Nucleus accumbens (tissue), 56 donors: ENCODE results near the gene PALM3.

Experiments used
- DNase-seq, 56 donors: peaks; one replicate each; lab custom pipeline; 2025; lab: John Stamatoyannopoulos, UW

PALM3 gene, protein sequence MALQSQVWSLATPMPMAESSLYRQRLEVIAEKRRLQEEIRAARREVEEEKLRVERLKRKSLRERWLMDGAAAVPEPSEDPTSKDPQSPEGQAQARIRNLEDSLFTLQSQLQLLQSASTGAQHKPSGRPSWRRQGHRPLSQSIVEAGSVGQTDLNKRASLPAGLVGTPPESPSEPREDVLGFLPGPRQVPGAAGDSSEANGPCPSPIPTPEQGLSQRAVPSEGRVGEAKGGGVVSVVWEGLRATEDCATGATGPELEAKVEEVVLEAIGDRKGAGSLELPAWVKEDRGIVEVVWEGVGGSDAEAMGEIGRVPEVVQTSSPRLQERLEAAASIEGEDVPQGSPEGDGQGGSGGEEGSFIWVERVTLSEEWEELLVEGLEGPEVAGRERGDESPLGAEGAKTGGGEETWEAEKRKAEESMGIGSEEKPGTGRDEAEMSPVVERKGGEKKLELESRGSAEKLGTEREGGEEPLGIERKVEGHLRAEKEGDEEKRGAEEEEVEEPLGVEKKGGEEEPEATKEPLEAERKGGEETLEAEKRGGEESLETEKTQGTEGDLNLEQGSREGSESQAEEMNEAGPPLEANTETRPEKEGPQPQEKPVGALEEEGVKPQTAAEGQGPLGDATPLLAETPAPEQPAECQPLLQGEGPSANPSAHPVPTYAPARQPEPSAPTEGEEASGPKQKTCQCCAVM

DNA sequence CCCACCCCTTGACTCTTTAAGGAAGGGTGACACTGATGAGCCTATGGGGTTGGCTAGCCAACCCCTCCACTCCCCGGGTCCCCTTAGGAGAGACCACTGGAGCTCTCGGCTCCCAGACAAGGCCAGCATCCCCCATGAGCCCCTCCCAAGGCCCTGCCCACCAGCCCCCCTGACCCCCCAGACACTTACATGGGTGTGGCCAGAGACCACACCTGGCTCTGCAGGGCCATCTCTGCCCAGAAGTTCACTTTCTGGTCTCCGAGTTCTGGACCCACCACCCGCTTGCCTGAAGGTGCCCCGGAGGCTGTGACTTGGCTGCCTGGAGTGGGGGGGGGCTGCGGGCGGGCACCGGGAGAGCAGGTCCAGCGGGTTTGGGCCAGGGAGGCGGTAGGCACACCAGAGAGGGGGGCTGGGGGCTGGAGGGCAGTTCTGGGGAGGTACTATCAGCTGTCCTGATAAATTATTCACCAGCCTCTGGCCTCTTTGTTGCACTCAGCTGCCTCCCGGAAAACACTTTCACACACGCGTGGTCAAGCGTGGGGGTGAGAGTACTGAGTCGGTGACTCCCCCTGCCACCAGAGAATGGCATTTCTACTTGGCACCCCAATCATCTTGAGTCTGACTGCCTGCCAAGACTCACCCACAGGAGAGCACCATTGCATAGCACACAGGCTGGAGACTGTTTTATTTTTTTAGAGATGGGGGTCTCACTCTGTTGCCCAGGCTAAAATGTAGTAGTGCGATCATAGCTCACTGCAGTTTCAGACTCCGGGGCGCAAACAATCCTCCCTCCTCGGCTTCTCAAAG lies at the start of gene PALM3:
TSS of gene PALM3 (minus strand) at position 326 of the 807 bp plus-strand sequence. CDS start at position 230, 96 bp downstream.
- no peak for DNase-seq

DNA sequence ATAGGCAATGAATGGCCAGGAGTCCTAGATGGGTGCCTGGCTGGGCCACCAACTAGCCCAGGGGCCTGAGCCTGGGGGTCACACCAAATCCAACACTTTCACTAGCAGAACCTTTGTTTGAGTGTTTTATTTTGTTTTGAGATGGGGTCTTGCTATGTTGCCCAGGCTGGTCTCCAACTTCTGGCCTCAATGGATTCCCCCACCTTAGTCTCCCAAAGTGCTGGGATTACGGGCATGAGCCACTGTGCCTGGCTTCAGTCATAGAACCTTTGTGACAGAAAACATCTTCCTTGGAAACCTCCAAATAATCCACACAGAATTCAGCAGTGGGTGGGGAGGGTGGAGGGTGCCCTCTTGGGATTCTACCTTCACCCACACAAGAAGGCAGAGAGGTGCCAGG lies 49.6 kb upstream of the PALM3 start:
- DNase-seq: no peak

DNA sequence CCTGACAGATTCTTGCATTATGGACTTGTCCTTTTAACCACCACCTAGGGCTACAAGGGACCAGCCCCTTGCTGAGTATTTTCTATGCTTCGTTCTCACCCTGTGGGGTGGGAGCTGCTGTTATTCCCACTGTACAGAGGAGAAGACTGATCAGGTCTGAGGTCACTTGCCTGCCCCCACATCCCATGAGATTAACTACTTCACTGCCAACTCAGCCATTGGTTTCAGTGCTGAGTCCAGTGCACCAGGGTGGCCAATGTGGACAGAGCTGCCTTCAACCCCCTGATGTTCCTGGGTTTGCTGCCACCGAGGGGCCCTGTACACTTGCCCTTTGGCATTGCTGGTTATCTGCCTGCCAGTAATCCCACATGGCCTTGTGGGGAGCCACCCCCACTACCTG lies 48.8 kb upstream of the PALM3 start:
- DNase-seq: no peak

DNA sequence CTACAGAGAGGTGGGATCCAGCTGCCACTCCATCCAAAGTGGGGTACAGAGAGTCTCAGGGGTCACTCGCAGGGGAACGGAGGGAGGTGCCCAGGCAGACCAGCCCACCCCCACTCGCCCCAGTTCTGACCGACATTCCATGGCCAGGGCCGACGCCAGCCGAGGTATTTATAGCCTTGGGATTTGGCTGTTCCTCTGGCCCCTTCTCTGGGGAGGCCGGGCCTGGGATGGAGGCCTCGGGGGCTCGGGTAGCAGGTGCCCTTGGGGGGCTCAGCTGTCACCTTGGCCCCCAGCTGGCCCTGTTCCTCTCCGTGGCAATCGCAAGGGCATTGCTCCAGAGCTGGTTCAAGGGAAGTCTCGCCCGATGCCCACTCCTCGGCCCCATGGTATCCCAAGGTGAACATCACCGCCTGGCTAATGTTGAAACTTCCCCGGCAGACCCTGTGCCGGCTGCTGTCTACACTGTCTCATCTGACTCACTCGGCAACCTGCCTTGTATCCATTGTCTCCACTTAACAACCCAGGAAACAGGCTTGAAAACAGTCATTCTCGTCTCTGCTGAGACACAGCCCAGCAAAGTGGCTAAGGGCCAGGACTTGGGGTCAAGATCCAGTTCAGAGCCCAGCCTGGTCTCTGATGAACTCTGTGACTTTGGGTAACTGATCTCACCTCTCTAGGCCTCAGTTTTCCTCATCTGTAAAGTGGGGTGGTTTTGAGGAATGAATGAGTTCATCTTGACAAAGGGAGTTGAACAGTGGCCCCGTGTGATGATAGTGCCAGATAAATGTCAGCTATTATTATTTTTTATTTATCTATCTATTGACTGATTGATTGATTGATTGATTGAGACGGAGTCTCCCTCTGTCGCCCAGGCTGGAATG lies 45.9 kb upstream of the PALM3 start:
- DNase-seq: no peak

DNA sequence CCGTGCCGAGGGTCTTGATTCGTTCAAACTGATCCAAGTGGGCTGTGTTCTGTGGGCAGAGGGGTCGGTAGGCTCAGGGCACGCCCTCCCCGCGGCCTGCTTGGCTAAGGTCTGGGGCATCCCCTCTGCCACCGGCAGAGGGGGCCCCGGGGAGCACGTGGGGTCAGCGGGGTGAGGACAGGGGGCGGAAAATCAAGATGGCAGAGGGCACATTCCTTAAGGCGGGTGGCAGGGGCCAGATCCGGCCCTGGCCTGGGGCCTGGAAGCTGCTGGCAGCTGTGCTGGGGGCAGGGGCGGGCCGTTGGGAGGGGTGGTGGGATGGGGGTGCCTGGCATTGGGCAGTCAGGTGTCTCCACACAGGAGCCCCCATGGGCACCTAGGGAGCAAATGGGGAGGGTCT lies 45.0 kb upstream of the PALM3 start:
- DNase-seq: no peak

DNA sequence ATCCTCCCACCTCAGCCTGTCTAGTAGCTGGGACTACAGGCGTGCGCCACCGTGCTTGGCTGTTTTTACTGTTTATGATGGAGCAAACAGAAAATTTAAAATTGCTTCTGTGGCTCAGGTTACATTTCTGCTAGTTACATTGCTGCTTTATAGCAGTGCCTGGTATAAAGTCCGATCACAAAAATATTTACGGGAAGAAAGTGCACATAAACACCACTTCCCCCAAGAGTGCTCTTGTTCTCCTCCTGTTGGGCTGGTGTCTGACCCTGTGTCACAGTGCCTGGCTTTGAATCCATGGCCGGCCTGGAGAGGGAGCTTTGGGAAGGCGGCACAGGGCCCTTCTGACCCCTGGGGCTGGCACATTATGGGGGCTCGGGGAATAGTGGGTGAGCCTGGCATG lies 43.8 kb upstream of the PALM3 start:
- DNase-seq: no peak

DNA sequence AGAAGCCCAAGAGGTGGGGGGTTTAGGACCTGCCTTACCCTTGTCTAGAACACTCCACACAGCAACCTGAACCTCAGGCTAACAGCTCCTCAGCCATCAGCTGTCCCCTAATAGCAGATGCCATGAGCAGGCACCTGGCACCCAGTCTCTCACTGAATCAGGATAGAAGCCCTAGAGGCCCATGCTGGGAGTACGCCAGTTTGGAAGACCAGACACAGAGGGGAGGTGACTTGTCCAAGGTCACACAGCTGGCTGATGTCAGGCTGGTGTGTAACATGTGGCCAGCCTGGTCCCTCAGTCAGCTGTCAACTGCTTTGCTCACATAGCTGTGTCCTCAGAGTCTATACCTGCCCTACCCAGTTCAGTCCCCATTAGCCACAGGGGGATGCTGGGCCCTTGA lies 41.4 kb upstream of the PALM3 start:
- no peak for DNase-seq

DNA sequence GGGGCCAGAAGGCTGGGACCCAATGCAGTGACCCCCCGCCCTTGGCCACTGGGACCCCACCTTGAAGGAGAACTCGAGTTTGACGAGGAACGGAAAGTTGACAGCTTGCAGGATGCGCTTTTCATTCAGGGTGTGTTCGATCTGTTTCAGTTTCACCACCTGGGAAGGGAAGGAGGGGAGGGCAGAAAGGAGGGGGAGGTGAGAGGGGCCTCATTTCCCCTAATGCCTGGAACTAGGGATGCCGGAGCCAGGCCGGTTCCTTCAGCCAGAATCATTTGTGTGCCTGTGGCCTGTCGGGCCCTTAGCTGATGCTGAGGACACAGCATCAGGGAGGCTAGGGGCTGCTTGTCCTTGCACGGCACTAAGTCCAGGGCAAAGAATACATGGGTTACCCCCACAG lies 40.9 kb upstream of the PALM3 start:
- no peak for DNase-seq

DNA sequence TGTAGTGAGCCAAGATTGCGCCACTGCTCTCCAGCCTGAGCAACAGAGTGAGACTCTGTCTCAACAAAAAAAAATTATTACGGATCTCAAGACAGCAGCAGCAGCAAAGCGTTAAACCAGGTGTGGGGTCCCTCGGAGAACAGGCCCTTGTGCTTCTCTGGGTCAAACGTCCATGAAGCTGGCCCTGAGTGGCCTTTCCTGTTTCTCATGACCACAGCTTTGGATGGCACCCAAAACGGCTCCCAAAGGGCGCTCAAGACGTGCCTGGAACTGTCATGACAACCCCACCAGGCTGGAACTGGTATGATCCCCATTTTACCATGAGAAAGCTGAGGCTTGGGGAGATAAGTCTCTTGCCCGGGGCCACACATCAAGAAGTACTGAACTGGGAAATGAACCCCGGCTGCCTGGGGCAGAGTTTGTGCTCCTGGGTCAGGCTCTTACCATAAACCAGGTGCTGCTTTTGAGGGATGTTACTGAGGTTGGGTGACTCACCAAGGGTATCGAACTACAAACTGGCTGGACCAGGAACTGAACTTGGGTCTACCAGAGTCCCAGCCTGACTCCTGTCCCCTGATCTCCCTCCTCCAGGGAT lies 40.3 kb upstream of the PALM3 start:
- no peak for DNase-seq

DNA sequence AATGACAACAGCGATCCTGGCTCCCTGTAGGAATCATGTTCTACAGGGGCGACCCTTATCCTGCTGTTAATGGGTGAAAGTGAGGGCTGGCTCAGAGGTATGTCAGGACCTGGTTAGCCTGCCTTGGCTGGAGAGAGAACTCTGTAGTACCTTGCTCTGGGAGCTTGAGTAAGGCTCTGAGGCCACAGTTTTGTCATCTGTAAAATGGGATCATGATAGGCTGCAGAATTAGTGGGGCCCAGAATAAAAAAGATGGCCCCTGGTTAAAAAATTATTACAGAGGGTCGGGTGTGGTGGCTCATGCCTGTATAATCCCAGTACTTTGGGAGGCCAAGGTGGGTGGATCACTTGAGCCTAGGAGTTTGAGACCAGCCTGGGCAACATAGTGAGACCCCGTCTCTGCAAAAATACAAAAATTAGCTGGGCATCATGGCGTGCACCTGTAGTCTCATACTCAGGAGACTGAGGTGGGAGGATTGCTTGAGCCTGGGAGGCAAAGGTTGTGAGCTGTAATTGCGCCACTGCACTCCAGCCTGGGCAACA lies 39.2 kb upstream of the PALM3 start:
- no peak for DNase-seq

DNA sequence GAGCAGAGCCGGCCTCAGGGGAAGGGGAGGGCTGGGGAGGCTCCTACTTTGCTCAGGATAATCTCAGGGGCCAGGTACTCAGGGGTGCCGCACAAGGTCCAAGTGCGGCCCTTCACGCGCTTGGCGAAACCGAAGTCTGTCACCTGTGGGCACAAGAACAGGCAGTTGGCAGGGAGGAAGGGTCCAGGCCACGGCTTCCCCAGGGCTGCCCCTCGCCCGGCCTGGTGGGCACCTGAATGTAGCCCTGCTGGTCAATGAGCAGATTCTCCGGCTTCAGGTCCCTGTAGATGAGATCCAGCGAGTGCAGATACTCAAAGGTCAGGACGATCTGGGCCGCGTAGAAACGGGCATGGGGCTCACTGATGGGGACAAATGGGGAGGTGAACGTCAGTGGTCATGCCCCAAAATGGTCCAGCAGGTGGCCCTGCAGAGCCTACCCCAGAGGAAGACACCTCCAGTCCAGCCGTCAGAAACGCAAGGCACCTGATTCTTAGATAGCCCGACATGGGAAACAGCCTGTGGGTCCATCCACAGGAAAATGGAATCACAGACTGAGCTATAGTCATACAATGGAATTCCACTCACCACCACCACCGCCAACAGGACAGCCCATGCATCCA lies 35.8 kb upstream of the PALM3 start:
- no peak for DNase-seq

DNA sequence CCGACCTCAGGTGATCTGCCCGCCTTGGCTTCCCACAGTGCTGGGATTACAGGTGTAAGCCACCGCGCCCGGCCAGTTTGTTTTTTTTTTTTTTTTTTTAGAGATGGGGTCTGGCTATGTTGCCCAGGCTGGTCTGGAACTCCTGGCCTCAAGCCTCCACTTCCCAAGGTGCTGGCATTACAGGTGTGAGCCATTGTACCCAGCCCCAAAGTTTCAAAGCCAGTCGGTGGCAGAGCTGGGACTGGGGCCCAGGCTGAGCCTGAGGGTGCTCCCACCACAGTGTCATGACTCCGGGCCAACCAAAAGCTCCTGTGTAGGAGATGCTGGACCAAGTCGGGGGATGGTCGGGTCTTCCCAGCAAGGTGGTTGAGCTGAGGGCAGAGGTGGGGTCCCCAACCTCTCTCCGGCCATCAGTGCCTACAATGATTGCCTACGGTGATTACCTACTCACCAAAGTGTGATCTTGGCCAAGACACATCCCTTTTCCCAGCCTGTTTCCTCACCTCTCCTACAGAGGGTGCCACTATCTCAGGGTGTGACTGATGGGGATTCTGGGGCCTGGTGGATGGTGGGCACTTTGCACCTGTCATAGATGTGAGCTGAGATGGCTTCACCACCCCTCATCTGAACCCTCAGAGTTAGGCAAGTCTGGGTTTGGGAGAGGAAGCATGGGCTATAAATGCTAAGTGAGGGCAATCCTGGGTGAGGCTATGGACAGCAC lies 34.6 kb upstream of the PALM3 start:
- no peak for DNase-seq

DNA sequence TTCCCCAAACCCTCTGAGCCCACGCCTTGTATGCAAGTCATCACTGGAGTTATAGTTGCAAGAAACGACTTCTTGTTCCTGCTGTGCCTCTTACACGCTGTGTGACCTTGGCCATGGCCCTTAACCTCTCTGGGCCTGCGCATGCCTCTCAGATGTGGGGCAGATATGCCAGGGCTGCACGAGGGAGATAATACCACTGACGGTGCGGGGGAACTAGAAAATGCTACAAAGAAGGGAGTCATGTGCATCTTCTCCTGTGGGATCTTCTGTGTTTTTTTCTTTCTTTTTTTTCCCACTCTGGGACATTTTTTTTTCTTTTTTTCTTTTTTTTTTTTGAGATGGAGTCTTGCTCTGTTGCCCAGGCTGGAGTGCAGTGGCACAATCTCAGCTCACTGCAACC lies 33.0 kb upstream of the PALM3 start:
- DNase-seq: no peak

DNA sequence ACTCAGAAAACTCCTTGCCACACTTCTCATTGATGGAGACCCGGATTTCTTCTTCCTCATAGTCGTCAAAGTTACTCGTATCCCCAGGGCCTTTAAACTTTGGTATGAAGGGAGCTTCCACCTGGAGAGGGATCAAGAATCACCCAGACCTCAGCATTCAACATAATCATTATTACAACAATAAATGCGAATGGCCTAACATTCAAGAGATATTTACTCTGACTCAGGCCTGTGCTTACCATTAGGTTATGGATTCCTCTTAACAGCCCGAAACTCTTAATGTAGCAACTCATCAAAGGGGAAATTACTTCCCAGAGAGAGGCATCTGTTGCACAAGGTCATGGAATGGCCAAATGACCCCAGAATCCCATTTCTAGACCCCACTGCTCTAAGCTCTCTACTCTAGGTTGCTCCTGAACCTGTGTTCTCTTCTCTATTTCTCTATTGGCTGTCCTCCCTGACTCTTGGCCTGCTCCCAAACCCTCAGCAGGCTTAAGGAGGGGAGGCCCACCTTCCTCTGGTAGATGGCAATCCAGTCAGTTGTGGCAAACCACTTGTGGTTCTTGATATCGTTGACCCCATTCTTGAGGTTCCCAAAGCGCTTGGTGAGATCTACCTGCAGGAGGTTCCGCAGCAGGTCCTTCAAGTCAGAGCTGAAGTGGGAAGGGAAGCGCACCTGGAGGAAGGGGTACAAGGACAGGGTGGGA lies 31.4 kb upstream of the PALM3 start:
- no peak for DNase-seq

DNA sequence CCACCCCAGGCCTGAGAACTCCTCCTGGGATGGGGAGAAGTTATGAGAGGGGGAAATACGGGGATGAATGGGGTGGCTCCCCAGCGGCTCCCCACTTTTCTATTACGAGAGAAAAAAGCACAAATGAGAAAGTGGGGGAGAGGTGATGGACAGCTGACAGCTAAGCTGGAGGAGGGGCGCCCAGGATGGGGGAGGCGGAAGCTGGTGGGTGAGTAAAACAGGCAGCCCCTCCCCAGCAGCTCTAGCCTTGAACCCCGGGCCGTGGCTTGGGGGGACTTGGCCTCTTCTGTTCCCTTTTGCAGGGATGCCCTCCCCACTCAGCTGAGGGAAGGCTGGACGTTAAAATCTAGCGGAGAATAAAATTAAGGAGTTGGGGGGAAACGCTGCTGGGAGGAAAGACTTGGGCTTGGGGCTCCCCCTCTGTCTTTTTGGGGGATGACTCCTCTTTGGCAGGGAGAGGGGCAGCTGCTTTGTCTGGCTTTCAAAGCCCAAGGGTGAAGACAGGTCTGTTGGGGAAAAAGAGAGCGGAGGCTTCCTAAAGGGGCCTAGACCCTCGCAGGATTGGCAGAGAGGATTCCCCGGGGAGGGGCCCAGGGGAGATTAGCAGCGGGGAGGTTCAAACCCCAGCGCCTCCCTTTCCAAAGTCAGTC lies 30.1 kb upstream of the PALM3 start:
- DNase-seq: peak in 2 of 56 donors; percentile 48 to 54

DNA sequence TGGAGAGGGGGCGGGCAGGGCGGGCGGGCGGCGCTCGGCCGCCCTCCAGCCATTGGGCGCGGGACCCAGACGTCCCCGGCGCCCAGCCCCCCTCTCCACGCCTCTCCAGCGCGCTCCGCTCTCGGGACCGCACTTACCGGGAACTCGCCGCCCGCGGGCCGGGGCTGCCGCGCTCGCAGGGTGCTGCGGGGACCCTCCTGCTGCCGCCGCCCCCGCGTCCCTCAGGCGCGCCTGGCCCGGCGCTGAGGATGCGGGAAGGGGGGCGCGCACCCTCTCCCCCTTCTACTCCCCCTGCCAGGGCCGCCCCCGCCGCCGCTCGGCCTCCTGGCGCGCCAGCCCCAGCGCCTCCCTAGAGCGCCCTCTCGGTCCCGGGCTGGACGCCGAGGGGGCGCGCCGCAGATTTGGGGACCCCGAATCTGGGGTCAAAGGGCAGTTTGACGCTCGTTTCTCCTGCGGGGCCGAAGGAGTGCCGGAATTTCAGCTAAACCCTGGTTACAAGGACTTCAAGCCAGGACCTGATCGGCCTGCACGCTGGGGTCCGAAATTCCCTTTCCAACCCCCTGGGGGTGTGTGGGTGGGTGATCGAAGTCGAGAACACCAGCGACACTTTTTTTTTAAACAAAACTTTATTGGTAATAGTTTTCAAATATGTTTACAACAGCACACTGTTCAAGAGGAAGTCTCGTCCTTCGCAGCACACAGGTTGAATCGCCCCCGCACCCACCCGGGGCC lies 29.4 kb upstream of the PALM3 start:
- DNase-seq: peak in 41 of 56 donors; percentile 51 to 90 (median 79)
